Measurements from ENCODE around the gene MAST3. TPM values are rescaled to one million over a fixed set of nuclear protein-coding genes. Genes with fewer than 3 reads are reported as not detected.

The MAST3 gene
- total RNA-seq, 1 experiment from 2014 or later = 10.4 TPM

GRCh38 chr19:18058208-18059009 lies 39.2 kb upstream of the MAST3 start:
- Histone ChIP-seq H3K56ac (ENCODE audit: insufficient read length, low read depth, low read length) (no peak overlapping the region), H3K4me1 (ENCODE audit: insufficient read depth, low read length) (no peaks in the 10 kb centered on the region), H2BK20ac (ENCODE audit: low read depth, low read length, poor library complexity, severe bottlenecking) (no peak overlapping the region), H3K79me1 (ENCODE audit: insufficient read depth, low read depth, low read length, poor library complexity, severe bottlenecking) (no peaks in the 10 kb centered on the region), H3K27me3 (ENCODE audit: insufficient read depth, low read length) (no peaks in the 10 kb centered on the region), H4K5ac (ENCODE audit: insufficient read length, low read depth, low read length) (no peak overlapping the region), H3K4ac (ENCODE audit: low read depth, low read length) (no peak overlapping the region), H2BK12ac (ENCODE audit: insufficient read length, low read depth, low read length) (no peak overlapping the region), H3K9me3 (ENCODE audit: control insufficient read depth, low read depth, low read length) (no peaks in the 10 kb centered on the region), H2BK5ac (ENCODE audit: insufficient read length, low read length) (no peak overlapping the region), H3T11ph (ENCODE audit: low read length) (no peak overlapping the region), H2AFZ (ENCODE audit: low read length) (no peak overlapping the region), H3K9ac (ENCODE audit: extremely low read depth, insufficient read length, low read length) (no peak overlapping the region), H2BK120ac (ENCODE audit: low read depth, low read length, poor library complexity, severe bottlenecking) (no peak overlapping the region), H4K20me1 (ENCODE audit: control insufficient read depth, insufficient read depth, insufficient read length) (no peaks in the 10 kb centered on the region), H3K23ac (ENCODE audit: insufficient read length, low read depth, low read length) (no peak overlapping the region), H3K23me2 (ENCODE audit: insufficient read length, low read depth, low read length, poor library complexity, severe bottlenecking) (no peaks in the 10 kb centered on the region), H4K8ac (replicated peaks; ENCODE audit: insufficient read length, low read depth, low read length) (no peak overlapping the region), H4K91ac (ENCODE audit: insufficient read length, low read depth, low read length) (no peak overlapping the region), H3K27ac (ENCODE audit: insufficient read length, low read depth, low read length) (no peak overlapping the region), H2AK5ac (ENCODE audit: insufficient read length, low read length) (no peak overlapping the region), H2BK15ac (ENCODE audit: low read depth, low read length) (no peak overlapping the region), H3K18ac (ENCODE audit: insufficient read length, low read depth, low read length) (peak overlapping the region; percentile 55), H3K79me2 (ENCODE audit: insufficient read depth, low read length) (no peaks in the 10 kb centered on the region), H3K4me2 (ENCODE audit: insufficient read depth, insufficient read length, low read length) (peak overlapping the region; percentile 32), H3K14ac (ENCODE audit: insufficient read depth, low read length) (no peak overlapping the region; the same call in 1 of the 2 replicates)
- TF ChIP-seq CTCF (conservative IDR thresholded peaks at IDR 0.05) = peak; percentile 98
- Mint-ChIP-seq H3K27me3 (ENCODE audit: low read depth) (peaks cover 6% of the 10 kb centered on the region; the same call in 1 of the 2 replicates), H3K4me3 (peak overlapping the region; percentile 59 to 66), H3K27ac (peak overlapping the region in 2 of 3 experiments; percentile 58 to 79; a peak in 2 of 7 replicates), H3K36me3 (ENCODE audit: insufficient read depth in 1 of 3, low read depth in 3 of 3) (no peaks in the 10 kb centered on the region), H3K9me3 (peaks cover 0 to 2% of the 10 kb centered on the region in 2 experiments; a peak in 3 of 5 replicates), H3K4me1 (peaks cover 0 to 19% of the 10 kb centered on the region in 2 experiments; a peak in 3 of 4 replicates)
- WGBS (ENCODE audit: extremely low coverage, insufficient read length, low lambda C conversion rate) = no CpG with 5 or more reads among the region's 34 CpGs
- DNase-seq = peak; percentile 89

Measured in H9 (cell line).